Fibroblast of skin of left biceps (primary cell): ENCODE measurements around the gene HOMER3.

Experiments used
- DNase-seq, 2 experiments: peaks; one replicate each; pipeline ENCODE4 v3.0.0-alpha.2; 2013; ENCODE audit warnings: low read depth in 2 of 2

The HOMER3 gene

GRCh38 chr19:18900700-18901481 lies 40.1 kb downstream of the HOMER3 start:
- DNase-seq: no peak

GRCh38 chr19:18899624-18900560 lies 41.1 kb downstream of the HOMER3 start:
- no peak for DNase-seq

GRCh38 chr19:18898607-18899408 lies 42.2 kb downstream of the HOMER3 start:
- DNase-seq: no peak

GRCh38 chr19:18898081-18898606 lies 42.9 kb downstream of the HOMER3 start:
- no peak for DNase-seq

GRCh38 chr19:18897094-18898029 lies 43.7 kb downstream of the HOMER3 start:
- DNase-seq: no peak

GRCh38 chr19:18896421-18896841 lies 44.6 kb downstream of the HOMER3 start:
- DNase-seq: no peak

GRCh38 chr19:18895824-18896341 lies 45.1 kb downstream of the HOMER3 start, which contains the start of gene CERS1:
TSS of gene CERS1 (minus strand) at chr19:18896158. CDS start at chr19:18896072, 86 bp downstream.
- no peak for DNase-seq

- no peak for DNase-seq
Measured at GRCh38 chr19:18895038-18895823, 45.8 kb downstream of the HOMER3 start.

GRCh38 chr19:18894254-18895037 lies 46.6 kb downstream of the HOMER3 start:
- DNase-seq: no peak

- no peak for DNase-seq
Measured at GRCh38 chr19:18893587-18894253, 47.3 kb downstream of the HOMER3 start.

GRCh38 chr19:18889949-18890745 lies 50.9 kb downstream of the HOMER3 start:
- no peak for DNase-seq

- no peak for DNase-seq
Measured at GRCh38 chr19:18886972-18887371, 54.0 kb downstream of the HOMER3 start.

- no peak for DNase-seq
Measured at GRCh38 chr19:18883526-18884304, 57.3 kb downstream of the HOMER3 start.

- no peak for DNase-seq
Measured at GRCh38 chr19:18881491-18881890, 59.5 kb downstream of the HOMER3 start.

- no peak for DNase-seq
Measured at GRCh38 chr19:18879579-18880373, 61.2 kb downstream of the HOMER3 start.
